HL-60 (cell line): ENCODE data around the gene RHOT2.

Experiments
- CTCF ChIP-seq: IDR thresholded peaks from one replicate; pipeline ENCODE4 v1.5.1; 2011; ENCODE audit warnings: low read length, control low read depth, inconsistent platforms; ENCODE audit not compliant: insufficient read depth
- POLR2AphosphoS5 ChIP-seq: IDR thresholded peaks from 2 replicates; pipeline ENCODE4 v1.6.1; 2012; ENCODE audit warnings: low read depth
- REST ChIP-seq: IDR thresholded peaks from 2 replicates; pipeline ENCODE4 v1.6.1; 2012; ENCODE audit warnings: low read depth; ENCODE audit not compliant: insufficient replicate concordance

- TF ChIP-seq CTCF (no peak), REST (no peak), POLR2AphosphoS5 (no peak)
Measured at GRCh38 chr16:694863-695354, 27.0 kb downstream of the RHOT2 start.
